ENCODE data around the gene INSL3.
"Not testable (repeated sequence)": the region's sequence is repeated elsewhere in the genome, so short reads cannot be mapped to it uniquely, and the experiment has no call there.

Gene INSL3

GRCh38 chr19:17812099-17812498, 9.2 kb downstream of the INSL3 start:
- DNase-seq (ENCODE audit: low spot score), result no peak

DNA sequence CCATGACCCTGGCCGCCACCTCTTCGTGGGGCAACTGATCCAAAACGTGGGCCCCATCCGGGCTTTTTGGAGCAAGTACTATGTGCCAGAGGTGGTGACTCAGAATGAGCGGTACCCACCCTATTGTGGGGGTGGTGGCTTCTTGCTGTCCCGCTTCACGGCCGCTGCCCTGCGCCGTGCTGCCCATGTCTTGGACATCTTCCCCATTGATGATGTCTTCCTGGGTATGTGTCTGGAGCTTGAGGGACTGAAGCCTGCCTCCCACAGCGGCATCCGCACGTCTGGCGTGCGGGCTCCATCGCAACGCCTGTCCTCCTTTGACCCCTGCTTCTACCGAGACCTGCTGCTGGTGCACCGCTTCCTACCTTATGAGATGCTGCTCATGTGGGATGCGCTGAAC, 9.6 kb downstream of the INSL3 start:
- no peak for DNase-seq (ENCODE audit: low spot score)

- no peak for DNase-seq (ENCODE audit: low spot score)
Observed at GRCh38 chr19:17811103-17811502, 10.2 kb downstream of the INSL3 start.

GRCh38 chr19:17807731-17808316, 13.5 kb downstream of the INSL3 start:
- no peak for DNase-seq (ENCODE audit: low spot score)

- DNase-seq (ENCODE audit: low spot score), result no peak
Observed at GRCh38 chr19:17806945-17807344, 14.4 kb downstream of the INSL3 start.

GRCh38 chr19:17805427-17805826, 15.9 kb downstream of the INSL3 start:
- DNase-seq (ENCODE audit: low spot score), result no peak

- no peak for DNase-seq (ENCODE audit: low spot score)
Observed at GRCh38 chr19:17803264-17803896, 17.9 kb downstream of the INSL3 start.

DNA sequence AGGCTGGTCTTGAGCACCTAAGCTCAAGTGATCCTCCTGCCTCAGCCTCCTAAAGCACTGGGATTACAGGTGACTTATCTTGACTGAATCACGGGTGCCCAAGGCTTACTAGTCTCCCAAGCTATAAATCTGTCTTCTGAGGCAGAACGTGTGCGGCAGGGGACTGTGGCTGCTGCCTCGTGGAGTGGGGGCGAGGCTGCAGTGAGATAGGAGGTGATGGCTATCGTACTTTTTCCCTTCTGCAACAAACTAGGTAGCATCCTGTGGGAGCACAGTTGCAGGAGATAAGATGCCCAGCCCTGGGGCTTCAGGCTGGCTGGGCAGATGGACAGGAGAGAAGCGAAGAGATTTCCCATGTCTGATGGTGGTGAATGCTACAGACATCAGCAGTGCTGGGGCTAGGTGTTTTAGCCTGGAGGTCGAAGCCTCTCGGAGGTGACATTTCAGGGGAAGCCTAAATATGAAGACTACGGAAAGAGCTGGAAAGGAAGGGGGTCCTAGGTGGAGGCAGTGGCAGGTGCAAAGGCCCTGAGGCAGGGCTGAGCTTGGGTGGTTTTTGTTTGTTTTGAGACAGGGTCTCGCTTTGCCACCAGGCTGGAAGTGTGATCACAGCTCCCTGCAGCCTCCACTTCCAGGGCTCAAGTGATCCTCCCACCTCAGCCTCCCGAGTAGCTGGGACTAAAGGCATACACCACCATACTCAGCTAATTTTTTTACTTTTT, 19.0 kb downstream of the INSL3 start:
- no peak for DNase-seq (ENCODE audit: low spot score)

DNA sequence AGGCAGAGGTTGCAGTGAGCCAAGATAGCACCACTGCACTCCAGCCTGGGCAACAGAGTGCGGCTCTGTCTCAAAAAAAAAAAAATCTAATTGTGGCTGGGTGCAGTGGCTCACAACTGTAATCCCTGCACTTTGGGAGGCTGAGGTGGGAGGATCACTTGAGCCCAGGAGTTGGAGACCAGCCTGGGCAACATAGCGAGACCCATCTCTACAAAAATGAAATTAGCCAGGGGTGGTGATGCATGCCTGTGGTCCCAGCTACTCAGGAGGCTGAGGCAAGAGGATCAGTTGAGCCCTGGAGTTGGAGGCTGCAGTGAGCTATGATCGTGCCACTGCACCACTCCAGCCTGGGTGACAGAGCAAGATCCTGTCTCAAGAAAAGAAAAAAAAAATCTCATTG, 22.7 kb downstream of the INSL3 start:
- DNase-seq (ENCODE audit: low spot score), result not testable (repeated sequence)

DNA sequence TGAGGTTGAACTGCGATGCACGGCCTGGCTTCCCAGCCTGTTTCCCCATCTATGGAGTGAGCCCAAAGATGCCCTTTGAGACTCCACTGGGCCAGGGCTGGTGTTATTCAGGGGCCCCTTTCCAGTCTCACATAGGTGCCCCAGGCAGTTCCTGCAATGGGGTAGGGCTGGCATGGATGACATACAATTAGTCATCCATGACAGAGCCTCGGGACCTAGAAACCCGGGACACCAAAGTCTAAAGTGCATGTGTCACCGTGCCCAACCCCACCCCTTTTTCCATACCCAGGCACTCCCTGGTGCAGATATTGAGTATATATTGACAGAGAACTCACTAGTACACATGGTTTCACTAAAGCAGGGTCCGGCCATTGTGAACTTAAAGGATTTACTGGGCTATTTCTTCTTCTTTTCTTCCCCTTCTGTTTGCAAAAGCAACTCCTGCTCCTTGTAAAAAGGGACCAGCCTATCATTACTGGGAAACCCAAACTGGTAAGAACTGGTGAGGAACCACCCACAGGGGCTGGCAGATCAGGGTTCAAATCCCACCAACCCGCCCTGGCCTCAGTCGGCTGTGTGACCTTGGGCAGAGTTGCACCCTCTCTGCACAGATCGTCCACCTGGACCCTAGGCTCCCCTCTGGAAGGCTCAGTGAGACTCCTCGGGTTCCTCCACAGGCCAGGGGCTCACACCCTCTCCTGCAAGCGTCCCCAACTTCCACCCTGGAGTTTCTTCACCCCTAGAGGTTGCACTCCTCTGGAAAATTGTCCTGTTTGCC, 23.7 kb downstream of the INSL3 start:
- DNase-seq (ENCODE audit: low spot score), result no peak

DNA sequence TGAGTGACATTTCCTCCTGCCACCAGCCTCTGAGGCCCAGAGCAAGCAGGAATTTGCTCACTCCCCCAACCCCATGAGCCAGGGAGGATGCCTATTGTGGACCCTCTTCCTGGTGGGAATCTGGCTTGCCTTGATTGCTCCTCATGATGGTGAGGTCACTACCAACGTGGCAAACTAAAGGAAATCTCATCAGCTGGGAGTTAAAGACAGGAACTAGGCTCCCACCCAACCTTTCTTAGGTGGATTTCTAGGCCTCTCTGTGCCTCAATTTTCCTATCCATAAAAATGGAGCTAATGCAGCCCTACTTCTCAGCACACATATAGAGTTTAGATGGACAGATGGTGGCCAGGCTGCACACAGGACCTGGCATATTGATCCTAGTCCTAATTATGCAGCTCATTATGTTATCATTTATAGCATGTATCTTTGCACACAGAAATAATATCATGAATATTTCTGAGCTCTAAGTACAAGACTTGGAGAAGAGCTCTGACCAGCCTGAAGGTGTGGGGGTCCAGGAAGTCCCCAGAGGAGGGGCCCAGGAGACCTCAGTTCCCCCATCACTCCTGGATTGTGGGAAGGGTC, 24.4 kb downstream of the INSL3 start:
- DNase-seq (ENCODE audit: low spot score), result no peak

DNA sequence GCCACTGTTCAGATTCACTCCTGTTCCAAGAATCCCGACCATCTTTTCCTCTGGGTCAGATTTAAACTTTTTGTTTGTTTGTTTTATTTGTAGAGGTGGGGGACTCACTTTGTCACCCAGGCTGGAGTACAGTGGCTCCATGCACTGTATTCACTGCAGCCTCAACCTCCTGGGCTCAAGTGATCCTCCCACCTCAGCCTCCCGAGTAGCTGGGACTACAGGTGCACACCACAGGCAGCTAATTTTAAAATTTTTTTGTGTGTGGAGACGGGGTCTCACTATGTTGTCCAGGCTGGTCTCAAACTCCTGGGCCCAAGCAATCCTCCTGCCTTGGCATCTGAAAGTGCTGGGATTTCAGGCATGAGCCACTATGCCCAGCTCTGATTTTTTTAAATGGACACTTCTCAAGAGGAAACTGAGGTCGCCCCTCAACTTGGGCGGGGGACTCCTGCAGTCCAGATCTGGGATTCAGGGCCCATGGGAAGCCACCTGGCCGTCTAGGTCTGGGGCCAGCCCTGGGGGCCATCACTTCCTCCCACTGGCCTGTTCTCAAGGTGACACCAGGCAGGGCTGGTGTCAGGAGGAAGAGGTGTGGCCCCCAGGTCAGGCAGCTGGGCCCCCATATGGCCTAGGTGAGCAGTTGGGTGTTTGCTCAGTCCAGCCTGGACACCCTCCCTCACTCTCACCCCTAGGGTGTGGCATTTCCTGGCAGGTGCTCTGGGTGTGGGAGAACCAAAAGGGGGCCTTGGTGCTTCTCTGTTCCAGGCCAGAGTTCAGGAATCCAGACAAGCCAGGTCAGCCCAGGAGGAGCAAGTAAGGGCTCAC, 25.1 kb downstream of the INSL3 start:
- DNase-seq (ENCODE audit: low spot score), result no peak

- no peak for DNase-seq (ENCODE audit: low spot score)
Observed at GRCh38 chr19:17795495-17795856, 25.8 kb downstream of the INSL3 start.

- DNase-seq (ENCODE audit: low spot score), result no peak
Observed at GRCh38 chr19:17794731-17795494, 26.4 kb downstream of the INSL3 start, which contains the start of gene B3GNT3. B3GNT3 (plus strand) TSS chr19:17795138; CDS start chr19:17807808, 12,670 bp downstream.

DNA sequence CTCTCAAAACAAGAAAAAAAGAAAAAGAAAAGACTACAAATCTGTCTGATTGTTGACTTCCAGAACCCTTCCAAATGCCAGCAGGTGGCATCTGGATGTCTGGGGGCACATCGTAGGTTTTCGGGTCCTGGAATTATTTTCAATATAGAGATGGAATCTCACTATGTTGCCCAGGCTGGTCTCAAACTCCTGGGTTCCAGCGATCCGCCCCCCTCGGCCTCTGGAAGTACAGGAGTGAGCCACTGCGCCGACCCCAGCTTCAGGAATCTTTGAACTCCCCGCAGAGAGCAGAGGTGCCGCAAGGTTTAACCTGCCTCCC, 26.9 kb downstream of the INSL3 start:
- DNase-seq (ENCODE audit: low spot score), result no peak

DNA sequence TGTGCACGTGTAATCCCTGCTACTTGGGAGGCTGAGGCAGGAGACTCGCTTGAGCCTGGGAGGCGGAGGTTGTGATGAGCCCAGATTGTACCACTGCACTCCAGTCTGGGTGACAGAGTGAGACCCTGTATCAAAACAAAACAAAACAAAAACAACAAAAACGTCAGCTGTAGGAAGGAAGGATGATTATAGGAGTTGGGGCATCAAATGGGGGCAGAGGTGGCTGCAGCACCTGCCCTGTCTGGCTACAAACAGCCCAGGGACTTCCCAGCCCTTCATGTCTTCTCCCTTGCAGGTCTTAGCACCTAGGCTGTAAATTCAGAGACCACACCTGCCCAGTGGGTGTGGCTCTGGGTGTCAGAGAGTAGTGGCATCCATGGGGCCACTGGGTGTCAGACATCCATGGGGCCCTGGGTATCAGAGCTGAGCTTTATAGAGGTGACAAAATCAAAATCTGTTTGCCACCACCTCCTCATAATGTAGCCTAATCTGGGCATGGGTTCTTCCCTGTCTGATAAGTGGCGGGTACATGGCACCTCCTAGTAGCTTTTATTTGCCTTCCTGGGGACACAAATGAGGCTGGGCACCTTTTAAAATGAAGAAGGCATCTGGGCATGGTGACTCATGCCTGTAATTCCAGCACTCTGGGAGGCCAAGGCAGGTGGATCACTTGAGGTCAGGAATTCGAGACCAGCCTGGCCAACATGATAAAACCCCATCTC, 31.1 kb downstream of the INSL3 start:
- no peak for DNase-seq (ENCODE audit: low spot score)

DNA sequence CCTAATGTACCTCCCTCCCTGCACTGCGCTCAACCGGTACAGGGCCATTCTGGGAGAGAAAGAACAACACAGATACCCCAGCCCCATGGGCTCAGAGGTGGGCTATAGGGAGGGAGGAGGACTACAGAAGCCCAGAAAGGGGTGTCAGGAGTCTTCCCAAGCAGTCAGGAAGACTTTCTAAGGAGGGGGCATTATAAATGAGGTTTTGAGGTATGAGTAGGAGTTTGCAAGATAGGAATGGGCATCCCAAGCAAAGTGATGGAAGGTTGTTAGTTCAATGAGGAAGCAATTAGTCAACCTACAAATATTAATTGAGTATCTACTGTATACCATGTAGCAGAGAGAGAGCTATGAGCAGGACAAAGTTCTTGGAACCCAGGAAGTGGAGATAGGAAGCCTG, 32.7 kb downstream of the INSL3 start:
- no peak for DNase-seq (ENCODE audit: low spot score)

DNA sequence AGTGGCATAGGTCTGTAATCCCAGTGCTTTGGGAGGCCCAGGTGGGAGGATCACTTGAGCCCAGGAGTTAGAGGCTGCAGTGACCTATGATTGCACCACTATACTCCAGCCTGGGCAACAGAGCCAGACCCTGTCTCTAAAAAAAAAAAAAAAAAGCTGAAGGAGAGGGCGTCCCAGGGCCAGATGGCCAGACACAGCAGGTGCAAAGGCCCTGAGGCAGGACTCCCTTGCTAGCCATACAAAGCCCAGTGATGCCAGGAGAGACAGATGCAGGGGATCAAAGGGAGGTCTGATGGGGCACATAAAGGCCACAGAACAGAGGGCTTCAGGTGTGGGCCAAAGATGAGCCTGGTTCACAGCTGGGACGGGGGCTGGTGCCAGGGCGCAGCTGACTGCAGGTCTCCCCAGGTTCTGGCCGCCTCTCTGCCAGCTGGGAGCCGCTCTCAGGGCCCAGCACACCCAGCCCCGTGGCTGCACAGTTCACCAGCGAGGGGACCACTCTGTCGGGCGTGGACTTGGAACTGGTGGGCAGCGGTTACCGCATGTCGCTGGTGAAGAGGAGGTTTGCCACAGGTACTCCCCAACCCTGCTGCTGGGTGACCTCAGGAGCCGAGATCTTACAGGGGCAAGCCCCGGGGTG, 33.9 kb downstream of the INSL3 start:
- DNase-seq (ENCODE audit: low spot score), result no peak

DNA sequence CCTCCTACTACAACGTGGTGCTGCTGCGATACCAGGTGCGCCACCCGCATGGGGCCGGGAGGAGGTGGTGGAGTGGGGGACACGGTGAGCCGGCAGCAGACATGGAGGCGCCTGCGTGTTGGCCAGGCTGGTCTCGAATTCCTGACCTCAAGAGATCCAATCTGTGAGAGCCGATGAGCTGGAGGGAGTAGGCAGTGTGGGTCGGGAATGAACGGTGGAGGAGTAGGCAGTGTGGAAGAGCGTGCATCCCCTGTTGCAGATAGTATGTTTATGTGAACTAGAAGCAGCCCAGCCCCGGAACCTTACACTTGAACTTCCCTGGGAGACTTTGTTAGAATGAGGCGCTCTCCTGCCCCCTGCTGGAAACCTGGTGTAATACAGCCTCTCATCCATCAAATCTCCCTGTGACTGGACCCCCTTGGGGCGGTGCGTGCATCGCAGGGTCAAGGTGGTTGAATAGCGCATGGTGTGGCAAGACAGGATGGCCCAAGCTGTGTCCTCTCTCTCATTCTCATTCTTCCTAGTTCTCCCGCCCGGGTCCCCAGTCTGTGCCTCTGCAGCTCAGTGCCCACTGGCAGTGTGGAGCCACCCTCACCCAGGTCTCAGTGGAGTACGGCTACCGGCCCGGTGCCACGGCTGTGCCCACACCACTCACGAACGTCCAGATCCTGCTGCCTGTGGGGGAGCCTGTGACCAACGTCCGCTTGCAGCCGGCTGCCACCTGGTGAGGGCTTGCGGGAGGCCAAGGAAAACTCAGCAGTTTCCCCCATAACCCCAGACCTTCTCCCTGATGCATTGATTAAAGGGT, 36.9 kb downstream of the INSL3 start:
- peak; percentile 51 for DNase-seq (ENCODE audit: low spot score)
